ENCODE data around the gene SPATA31D4.
"Not testable (repeated sequence)": the region's sequence is repeated elsewhere in the genome, so short reads cannot be mapped to it uniquely, and the experiment has no call there.

SPATA31D4 gene

DNA sequence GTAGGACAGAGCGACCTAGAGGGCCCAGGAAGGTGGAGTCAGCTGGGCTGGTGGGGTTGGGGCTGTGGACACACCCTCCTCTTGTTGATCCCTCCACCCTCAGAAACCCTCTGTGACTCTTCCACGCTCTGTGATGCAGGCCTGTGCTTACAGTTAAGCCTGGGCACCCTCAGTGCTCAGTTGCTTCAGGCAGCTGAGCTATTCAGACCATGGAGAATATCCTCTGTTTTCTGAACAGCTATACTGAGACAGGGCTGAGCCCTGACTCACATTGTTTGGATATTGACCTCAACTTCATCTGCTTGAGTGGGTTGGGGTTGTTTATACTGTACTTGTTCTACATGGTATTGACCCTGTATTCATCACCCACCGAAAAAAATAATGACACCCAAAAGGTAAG lies at the start of gene SPATA31D4:
TSS of gene SPATA31D4 (plus strand) at position 124 of the 400 bp plus-strand sequence. CDS start at position 210, 86 bp downstream.
- not testable (repeated sequence) for DNase-seq

DNA sequence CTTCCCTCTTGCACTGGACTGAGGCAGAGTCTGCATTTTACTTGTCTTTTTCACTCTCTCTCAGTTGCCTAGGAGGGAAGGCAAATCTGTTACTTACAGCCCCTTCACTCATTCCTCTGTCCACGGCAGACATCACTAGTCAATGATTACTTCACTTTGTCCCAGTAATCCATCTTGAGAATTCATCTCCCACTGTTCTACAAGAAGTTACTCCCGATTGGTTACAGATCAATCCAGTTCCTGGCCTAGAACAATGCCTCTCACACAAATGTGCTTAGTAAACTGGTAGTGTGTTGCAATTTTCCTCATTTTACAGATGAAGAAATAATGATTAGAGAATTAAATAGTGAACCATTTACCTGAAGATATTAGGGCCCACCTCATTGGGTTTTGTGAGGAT lies 49.7 kb upstream of the SPATA31D4 start:
- DNase-seq: no peak

DNA sequence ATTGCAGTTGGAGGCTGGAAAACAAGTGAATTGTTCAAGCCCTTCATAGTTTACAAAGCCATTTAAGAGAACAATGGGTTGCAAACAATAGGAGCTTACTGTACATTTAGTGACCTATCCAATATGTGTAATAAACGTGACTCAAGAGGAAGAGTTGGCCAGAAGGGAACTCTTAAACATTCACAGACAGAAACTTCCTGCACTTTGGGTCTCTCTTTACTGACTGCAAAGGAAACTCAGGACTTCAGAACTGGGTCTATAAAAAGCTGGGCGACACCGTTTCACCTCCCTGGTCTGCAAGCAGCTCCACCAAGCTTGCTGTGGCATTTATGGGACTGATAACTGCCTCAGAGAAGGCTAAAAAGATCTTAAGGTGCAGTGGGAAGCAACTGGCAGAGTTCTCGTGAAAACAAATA lies 48.7 kb upstream of the SPATA31D4 start:
- no peak for DNase-seq

DNA sequence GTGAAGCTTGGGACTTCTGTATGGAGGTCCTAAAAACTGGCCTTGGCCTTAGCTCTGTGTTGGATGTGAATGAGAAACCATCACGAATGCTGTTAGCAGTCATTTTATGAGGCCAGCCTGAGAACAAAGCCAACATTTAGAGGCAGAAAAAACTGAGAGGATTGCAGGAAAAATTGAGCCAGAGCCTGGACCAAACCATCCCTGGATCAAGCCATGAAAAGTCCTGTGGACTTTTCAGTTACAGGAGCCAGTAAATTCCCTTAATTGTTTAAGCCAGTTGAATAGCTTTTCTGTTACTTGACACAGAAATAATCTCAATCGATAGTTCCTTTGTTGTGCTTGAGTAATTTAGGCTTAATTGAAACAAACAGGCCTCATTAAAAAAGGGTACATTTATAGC lies 42.6 kb upstream of the SPATA31D4 start:
- no peak for DNase-seq

DNA sequence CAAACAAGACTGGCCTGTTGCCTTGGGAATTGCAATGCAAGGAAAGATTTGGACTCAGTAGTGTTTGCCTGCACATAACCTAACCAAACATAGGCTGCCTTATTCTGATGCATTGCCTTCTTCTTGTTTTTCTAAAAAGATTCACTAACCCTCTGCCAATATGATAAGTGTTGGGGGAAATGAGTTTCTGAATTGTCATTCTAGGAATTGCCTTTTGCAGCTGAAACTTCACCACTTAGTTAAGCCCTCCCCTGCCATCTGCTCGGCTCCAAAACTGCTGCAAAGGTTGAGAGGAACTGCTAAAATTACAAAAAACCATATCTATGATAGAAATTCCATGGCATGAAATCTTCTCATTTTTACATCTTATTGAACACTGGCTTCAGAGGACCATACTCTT lies 41.6 kb upstream of the SPATA31D4 start:
- no peak for DNase-seq

DNA sequence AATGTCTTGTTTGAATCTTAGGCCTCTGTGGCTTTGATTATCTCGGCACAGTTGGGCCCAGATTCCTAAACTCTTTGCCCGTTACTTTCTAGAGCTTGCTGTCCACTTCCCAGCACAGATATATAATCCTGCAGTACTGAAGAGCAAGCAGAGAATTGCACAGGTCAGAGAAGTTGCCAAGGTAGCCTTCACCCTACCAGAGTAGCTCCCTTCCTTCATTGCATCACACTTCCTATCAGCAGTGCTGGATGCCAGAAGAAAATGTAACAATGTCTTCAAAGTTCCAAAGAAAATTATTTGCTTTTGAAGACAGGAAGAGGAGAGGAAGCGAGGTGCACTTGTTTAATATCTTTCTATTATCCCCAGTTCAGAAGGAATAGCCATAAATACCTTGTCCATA lies 38.1 kb upstream of the SPATA31D4 start:
- no peak for DNase-seq

DNA sequence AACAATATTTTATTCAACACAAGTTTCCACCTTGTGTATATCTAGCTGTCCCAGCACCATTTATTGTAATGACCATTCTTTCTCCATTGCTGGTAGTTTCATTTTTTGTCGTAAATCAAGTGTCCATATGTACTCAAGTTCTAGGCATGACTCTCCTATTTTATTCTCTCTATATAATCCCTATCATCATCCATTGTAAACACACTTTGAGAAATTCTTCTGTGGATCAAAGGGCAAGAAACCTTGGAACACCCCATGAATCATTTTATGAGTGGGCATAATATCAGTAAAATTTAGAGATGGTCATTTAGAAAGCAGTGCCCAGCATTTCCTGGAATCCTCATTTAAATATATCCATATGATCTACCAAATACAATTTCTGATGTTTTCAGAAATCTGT lies 35.8 kb upstream of the SPATA31D4 start:
- DNase-seq: no peak

DNA sequence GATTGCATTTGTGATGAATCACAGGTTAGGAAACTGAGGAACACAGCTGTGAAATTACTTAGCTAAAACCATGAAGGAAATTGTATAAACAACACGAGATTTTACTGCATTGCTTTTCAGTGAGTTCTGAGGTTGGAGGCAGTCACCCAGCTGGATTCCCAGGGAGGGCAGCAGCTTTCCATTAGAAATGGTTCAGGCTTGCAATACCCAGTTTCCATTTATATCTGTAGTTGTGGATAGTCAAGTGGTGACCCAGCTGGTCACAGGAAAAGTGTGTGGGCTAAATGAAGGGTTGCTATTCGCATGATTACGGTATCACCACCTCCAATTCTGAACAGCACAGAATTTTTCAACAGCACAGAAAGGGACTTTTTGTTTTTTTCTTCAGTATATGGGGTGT lies 34.3 kb upstream of the SPATA31D4 start:
- no peak for DNase-seq

DNA sequence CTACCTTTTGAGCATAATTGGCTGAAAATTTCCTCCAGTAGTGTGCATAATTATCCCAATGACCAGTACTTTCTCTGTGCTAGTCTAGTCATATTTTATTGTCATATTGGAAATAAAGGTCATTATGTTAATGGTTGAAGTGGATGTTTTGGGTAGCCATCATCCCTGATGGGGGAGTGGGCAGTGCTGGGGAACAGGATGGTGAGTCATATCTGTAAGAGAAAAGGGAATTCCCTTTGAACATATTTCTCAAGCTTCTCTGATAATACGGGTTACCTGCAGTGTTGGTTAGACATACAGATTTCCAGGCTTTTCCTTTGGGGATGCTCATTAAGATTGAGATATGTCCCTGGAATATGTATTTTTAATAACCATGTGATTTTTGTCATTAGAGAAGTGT lies 33.3 kb upstream of the SPATA31D4 start:
- DNase-seq: no peak

DNA sequence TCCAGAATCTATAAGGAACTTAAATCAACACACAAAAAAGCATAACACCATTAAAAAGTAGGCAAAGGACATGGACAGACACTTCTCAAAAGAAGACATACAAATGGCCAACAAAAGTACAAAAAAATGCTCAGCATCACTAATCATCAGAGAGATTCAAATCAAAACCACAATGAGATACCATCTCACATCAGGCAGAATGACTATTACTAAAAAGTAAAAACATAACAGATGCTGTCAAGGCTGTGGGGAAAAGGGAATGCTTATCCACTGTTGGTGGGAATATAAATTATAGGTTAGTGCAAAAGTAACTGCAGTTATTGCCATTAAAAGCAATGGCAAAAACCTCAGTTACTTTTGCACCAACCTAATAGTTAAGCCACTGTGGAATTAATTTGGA lies 32.2 kb upstream of the SPATA31D4 start:
- DNase-seq: no peak

DNA sequence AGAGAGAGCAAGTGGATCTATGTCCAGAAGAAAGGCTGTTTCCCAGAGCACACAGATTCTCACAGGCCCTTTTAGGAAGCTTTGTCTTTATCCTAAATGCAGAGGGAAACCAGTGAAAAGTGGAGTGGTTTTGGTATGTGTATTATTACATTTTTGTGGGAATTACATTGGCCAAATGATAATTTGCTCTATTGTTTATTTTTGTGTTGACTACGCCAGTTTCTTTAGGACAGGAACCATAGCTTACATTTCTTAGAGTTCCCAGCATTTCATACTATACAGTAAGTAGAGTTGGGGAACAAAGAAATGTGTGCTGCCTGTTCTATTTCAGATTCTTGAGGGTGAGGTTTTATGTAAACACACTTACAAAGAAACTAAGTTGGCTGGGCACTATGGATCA lies 29.4 kb upstream of the SPATA31D4 start:
- no peak for DNase-seq

DNA sequence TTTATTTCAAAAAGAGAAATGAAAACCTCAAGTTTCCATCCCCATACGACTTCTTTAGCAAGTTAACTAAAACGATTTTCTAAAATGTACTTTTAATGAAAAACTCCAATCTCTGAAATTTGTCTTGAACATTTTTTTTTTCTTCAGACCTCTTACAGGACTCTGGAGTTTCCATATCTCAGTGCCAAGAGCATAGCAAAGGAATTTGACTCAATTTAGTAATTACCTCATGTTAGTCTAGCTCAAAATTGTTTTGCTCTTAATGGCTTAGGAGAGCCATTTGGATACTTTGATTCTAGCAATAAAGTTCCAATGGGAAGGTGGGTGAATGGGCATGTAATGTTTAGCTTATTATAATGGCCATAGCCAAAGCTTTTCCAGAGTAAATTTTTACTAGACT lies 26.0 kb upstream of the SPATA31D4 start:
- DNase-seq: no peak

DNA sequence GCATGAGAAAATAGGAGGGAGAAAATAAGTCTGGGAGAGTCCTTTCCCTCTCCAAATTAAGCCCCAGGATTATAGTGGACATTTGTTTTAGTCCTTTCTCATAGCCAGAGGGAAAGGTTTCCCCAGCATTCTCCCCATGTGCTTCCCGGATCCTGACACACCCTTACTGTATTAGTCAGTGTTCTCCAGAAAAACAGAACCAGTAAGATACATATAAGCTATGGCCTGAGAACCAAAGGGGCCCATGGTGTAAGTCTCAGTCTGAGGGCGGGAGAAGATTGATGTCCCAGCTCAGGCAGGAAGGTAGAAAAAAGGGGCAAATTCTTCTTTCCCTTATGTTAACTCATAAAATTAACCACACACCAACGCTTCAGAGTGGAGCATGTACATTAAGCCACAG lies 25.6 kb upstream of the SPATA31D4 start:
- no peak for DNase-seq

DNA sequence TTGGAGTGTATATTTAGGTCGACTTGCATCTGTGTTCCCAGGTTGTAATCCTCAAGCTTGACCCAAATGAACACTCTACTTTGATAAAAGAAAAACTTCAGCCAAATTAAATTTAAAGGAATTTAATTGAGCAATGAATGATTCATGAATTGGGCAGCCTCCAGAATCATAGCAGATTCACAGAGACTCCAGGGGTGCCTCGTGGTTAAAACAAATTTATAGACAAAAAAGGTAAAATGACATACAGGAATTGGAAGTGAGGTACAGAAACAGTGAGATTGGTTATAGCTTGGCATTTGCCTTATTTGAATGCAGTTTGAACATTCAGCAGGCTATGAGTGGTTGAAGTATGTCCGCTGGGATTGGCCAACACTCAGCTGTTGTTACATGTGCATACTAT lies 21.6 kb upstream of the SPATA31D4 start:
- no peak for DNase-seq

DNA sequence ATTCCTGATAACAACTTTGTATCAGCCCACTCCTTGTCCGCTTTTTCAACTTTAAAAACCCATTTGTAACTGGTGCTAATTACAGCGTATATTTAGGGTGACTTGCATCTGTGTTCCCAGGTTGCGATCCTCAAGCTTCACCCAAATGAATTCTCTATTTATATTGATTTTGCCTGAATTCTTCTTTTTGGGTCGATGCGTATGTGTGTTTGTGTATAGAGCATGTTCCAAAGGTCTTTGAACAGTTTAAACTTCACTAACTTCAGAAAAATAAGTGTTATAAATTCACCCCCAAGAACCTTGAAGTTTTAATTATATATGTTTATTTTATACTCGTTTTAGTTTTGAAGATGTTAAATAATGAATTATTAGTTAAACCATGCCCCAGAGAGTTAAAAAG lies 16.1 kb upstream of the SPATA31D4 start:
- no peak for DNase-seq

DNA sequence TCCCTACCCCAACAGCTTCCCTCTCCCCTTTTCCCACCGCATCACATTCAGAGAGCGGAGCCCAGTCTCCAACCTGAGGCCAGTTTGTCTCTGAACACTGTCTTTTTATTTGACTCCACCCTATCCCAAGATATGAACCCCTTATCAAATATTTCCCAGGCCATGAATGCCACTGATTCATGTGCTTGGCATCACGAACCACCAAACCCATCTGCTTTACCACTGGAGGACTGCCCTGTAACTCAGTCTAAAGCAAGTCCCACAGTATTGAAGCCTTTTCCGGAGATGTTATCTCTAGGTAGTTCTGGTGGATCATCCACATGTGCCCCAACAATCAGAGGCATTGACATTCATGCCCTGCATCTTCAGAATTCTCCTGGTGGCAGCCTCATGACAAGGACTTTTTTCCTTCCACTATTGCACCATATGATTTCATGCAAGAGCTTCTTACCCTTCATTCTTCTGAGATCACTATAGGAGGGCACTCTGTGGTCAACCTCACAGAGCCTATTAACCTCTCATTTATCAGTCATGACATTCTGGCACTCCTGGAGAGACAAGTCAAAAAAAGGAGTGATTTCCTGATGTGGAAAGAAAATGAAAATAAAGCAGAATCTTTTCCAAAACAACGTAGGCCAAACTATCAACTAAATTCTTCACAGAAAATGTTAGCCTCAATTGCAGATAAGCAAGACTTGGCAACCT lies 12.3 kb upstream of the SPATA31D4 start:
- DNase-seq: no peak

DNA sequence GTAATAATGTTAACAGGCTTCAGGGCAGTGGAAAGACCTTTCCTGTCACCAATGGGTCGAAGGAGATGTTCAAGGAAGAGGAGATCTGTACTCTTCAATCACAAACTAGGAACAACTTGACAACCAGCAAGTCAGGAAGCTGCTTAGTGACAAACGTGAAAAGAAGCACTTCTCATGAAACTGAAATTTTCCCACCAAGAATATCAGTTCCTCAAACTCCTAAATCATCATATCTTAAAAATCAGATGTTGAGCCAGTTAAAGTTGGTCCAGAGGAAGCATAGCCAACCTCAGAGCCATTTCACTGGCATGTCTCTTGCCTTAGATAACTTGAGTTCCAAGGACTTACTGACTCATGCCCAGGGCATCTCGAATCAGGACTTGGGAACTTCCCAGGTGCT lies 9.7 kb upstream of the SPATA31D4 start:
- not testable (repeated sequence) for DNase-seq

DNA sequence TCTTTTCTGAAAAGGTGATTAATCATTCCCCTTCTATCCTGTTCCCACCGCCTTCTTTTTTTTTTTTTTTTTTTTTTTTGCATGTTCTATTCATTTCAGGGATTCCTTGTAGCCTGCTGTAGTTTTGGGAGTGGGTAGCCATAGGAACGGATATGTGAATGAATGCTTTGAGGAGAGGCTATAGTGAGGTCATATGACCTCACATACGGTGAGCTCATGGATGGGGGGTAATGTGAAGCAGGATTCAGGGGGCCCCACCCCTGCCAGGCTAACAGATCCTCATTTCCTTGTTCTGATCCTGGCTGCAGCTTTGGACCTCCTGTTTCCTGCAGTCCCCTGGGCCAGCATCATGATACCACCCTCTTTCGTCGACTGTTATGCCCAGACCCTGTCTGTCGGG lies 1.9 kb downstream of the SPATA31D4 start:
- DNase-seq: not testable (repeated sequence)

DNA sequence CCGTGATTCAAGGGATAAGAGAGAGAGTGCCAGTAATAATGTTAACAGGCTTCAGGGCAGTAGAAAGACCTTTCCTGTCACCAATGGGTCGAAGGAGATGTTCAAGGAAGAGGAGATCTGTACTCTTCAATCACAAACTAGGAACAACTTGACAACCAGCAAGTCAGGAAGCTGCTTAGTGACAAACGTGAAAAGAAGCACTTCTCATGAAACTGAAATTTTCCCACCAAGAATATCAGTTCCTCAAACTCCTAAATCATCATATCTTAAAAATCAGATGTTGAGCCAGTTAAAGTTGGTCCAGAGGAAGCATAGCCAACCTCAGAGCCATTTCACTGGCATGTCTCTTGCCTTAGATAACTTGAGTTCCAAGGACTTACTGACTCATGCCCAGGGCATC lies 5.3 kb downstream of the SPATA31D4 start:
- DNase-seq: not testable (repeated sequence)

DNA sequence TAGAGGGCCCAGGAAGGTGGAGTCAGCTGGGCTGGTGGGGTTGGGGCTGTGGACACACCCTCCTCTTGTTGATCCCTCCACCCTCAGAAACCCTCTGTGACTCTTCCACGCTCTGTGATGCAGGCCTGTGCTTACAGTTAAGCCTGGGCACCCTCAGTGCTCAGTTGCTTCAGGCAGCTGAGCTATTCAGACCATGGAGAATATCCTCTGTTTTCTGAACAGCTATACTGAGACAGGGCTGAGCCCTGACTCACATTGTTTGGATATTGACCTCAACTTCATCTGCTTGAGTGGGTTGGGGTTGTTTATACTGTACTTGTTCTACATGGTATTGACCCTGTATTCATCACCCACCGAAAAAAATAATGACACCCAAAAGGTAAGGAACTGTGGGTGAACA lies 15.2 kb downstream of the SPATA31D4 start, which contains the start of gene SPATA31D3:
TSS of gene SPATA31D3 (plus strand) at position 108 of the 400 bp plus-strand sequence. CDS start at position 194, 86 bp downstream.
- not testable (repeated sequence) for DNase-seq

DNA sequence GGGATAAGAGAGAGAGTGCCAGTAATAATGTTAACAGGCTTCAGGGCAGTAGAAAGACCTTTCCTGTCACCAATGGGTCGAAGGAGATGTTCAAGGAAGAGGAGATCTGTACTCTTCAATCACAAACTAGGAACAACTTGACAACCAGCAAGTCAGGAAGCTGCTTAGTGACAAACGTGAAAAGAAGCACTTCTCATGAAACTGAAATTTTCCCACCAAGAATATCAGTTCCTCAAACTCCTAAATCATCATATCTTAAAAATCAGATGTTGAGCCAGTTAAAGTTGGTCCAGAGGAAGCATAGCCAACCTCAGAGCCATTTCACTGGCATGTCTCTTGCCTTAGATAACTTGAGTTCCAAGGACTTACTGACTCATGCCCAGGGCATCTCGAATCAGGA lies 20.4 kb downstream of the SPATA31D4 start:
- not testable (repeated sequence) for DNase-seq

DNA sequence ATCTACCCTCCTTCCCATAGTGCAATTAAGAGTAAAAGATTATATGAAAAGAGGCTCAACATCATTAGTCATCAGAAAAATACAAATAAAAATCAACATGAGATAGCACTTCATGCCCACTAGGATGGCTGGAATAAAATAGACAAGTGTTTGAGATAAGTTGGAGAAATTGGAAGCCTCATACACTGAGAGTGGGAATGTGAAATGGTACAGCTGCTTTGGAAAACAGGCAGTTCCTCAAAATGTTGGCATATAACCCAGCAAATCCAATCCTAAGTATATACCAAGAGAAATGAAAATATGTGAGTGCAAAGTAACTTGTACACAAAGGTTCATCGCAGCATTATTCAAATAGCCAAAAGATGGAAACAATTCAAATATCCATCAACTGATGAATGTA lies 24.9 kb downstream of the SPATA31D4 start:
- no peak for DNase-seq

DNA sequence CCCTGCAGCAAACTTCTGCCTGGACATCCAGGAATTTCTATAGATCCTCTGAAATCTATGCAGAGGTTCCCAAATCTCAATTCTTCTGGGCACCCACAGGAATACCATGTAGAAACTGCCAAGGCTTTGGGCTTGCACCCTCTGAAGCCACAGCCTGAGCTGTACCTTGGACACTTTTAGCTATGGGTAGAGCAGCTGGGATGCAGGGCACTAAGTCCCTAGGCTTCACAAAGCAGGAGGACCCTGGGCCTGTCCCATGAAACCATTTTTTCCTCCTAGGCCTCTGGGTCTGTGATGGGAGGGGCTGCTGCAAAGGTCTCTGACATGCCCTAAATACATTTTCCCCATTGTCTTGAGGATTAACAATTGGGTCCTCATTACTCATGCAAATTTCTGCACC lies 27.4 kb downstream of the SPATA31D4 start:
- no peak for DNase-seq

DNA sequence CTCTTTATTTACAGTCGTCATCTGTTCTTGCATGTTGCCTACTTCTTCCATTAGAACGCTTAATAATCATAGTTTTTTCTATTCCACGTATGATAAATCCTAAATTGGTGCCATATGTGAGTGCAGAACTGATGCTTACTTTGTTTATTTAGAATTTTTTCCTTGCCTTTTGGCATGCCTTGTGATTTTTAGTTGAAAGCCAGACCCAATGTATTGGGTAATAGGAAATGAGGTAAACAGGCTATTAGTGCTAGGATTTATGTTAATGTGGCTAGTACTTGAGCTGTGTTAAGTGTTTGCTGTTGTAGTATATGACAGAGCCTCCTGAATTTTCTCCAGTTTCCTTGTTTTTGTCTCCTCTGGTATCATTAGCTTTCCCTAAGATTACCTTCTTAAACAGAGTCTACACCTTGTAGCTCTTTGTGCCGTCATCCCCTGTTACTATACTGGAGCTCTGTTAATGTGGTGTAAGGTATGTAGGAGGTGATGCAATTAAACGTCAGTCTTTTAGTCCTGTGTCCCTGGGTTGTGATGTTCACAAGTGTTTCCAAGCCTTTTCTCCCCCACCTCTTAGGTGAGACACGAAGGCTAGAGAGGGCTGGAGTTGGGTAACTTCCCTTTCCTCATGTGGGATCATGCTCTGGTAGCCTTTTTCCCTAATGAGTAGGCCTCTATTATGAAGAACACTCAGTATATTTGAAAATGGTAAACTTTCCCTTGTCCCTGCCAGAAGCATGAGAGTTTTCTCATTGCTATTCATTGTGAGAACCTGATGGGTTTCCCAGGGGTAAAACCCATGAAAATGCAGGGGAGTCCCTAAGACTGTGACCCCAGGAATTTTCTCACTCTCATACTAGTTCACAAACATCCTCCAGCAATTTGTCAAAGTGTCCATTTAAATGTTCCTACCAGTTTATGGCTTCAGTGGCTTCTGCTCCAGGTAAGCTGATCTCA lies 36.3 kb downstream of the SPATA31D4 start:
- DNase-seq: no peak

Data from AML-193 (cell line).